Mesothelial cell of epicardium (in vitro differentiated cells): ENCODE results near the gene NHP2. TPM values are rescaled to one million over a fixed set of nuclear protein-coding genes. Genes with fewer than 3 reads are reported as not detected.

Experiments used
- DNase-seq, 2 experiments: peaks; one replicate each; pipeline ENCODE4 v3.0.0; 2021; ENCODE audit warnings: low spot score in 2 of 2; ENCODE audit not compliant: unreplicated experiment in 2 of 2
- H3K27ac Mint-ChIP-seq: 2 replicates; pipeline ENCODE4 v1.8.0; 2021; ENCODE audit warnings: mixed read lengths
- H3K27me3 Mint-ChIP-seq: 2 replicates; pipeline ENCODE4 v1.8.0; 2021; ENCODE audit warnings: low read depth, mixed read lengths
- H3K36me3 Mint-ChIP-seq: 2 replicates; pipeline ENCODE4 v1.8.0; 2021; ENCODE audit warnings: mixed read lengths
- H3K4me1 Mint-ChIP-seq: 2 replicates; pipeline ENCODE4 v1.8.0; 2021; ENCODE audit warnings: mixed read lengths
- H3K4me3 Mint-ChIP-seq: 2 replicates; pipeline ENCODE4 v1.8.0; 2021; ENCODE audit warnings: mild to moderate bottlenecking, moderate library complexity, mixed read lengths
- H3K9me3 Mint-ChIP-seq: 2 replicates; pipeline ENCODE4 v1.8.0; 2021; ENCODE audit warnings: mixed read lengths
- CTCF ChIP-seq: fragments of 200-600 bp; sonication (generic); IDR thresholded peaks from one replicate; pipeline ENCODE4 v1.5.0; 2021; ENCODE audit warnings: antibody characterized with exemption; ENCODE audit not compliant: unreplicated experiment
- total RNA-seq: library from RNA; stranded (reverse); gene quantifications from 3 replicates; pipeline ENCODE4 v1.2.1, GENCODE V29; 2021

The NHP2 gene
- total RNA-seq, 1 donor from 2014 or later = 116 TPM

- Mint-ChIP-seq H3K4me3 (no peak overlapping the region), H3K9me3 (no peaks in the 10 kb centered on the region), H3K27me3 (no peaks in the 10 kb centered on the region), H3K36me3 (no peaks in the 10 kb centered on the region), H3K4me1 (peaks cover 33% of the 10 kb centered on the region), H3K27ac (no peak overlapping the region)
- TF ChIP-seq CTCF = no peak
- no peak for DNase-seq
Observed at GRCh38 chr5:178121391-178122276, 32.1 kb downstream of the NHP2 start.

- no peaks in the 10 kb centered on the region for H3K36me3 Mint-ChIP-seq
- peaks cover 2% of the 10 kb centered on the region for H3K27me3 Mint-ChIP-seq
- no peaks in the 10 kb centered on the region for H3K9me3 Mint-ChIP-seq
- peak; percentile 43 for TF ChIP-seq CTCF
- H3K4me1 Mint-ChIP-seq = peaks cover 38% of the 10 kb centered on the region
- no peak overlapping the region for H3K4me3 Mint-ChIP-seq
- peak; percentile 72 to 84 for DNase-seq
- H3K27ac Mint-ChIP-seq = no peak overlapping the region
Observed at GRCh38 chr5:178120607-178121357, 32.9 kb downstream of the NHP2 start.

GRCh38 chr5:178119915-178120606 lies 33.6 kb downstream of the NHP2 start:
- Mint-ChIP-seq H3K4me1 (peaks cover 39% of the 10 kb centered on the region), H3K36me3 (no peaks in the 10 kb centered on the region), H3K27ac (no peak overlapping the region), H3K27me3 (peaks cover 7% of the 10 kb centered on the region), H3K9me3 (no peaks in the 10 kb centered on the region), H3K4me3 (no peak overlapping the region)
- no peak for DNase-seq
- no peak for TF ChIP-seq CTCF

- no peak overlapping the region for H3K27ac Mint-ChIP-seq
- TF ChIP-seq CTCF = no peak
- peaks cover 33% of the 10 kb centered on the region for H3K4me1 Mint-ChIP-seq
- peaks cover 17% of the 10 kb centered on the region for H3K27me3 Mint-ChIP-seq
- H3K36me3 Mint-ChIP-seq = no peaks in the 10 kb centered on the region
- no peaks in the 10 kb centered on the region for H3K9me3 Mint-ChIP-seq
- no peak overlapping the region for H3K4me3 Mint-ChIP-seq
- DNase-seq = no peak
Observed at GRCh38 chr5:178117923-178118701, 35.6 kb downstream of the NHP2 start.

GRCh38 chr5:178116143-178116885 lies 37.4 kb downstream of the NHP2 start:
- no peaks in the 10 kb centered on the region for H3K36me3 Mint-ChIP-seq
- H3K9me3 Mint-ChIP-seq = no peaks in the 10 kb centered on the region
- H3K27me3 Mint-ChIP-seq = peaks cover 22% of the 10 kb centered on the region
- H3K27ac Mint-ChIP-seq = peak overlapping the region; percentile 50
- H3K4me1 Mint-ChIP-seq = peaks cover 33% of the 10 kb centered on the region
- TF ChIP-seq CTCF = no peak
- H3K4me3 Mint-ChIP-seq = peak overlapping the region; percentile 34
- DNase-seq = no peak
